GM23338 (cell line): ENCODE data around the gene CENPP. TPM values are rescaled to one million over a fixed set of nuclear protein-coding genes. Genes with fewer than 3 reads are reported as not detected.

Source experiments
- ATAC-seq: fragments of 200-7000 bp; cut with Tn5 transposase; 3 replicates; pipeline ENCODE4 v1.9.1; 2020
- DNase-seq: peaks from one replicate; pipeline ENCODE4 v3.0.0-alpha.2; 2015; ENCODE audit warnings: low spot score
- H2AFZ ChIP-seq: fragments of 200-600 bp; sonication (generic); 2 replicates; pipeline ENCODE4 v1.8.0; 2016; ENCODE audit warnings: antibody characterized with exemption, mild to moderate bottlenecking, moderate library complexity
- H3F3A ChIP-seq: fragments of 200-600 bp; sonication (generic); replicated peaks from 2 replicates; pipeline ENCODE4 v1.8.0; 2017; ENCODE audit warnings: antibody characterized with exemption, mixed run types, low read depth
- H3K27ac ChIP-seq: fragments of 200-600 bp; sonication (generic); 2 replicates; pipeline ENCODE4 v1.6.1; 2016; ENCODE audit warnings: low read depth
- H3K27me3 ChIP-seq: fragments of 200-600 bp; sonication (generic); 2 replicates; pipeline ENCODE4 v1.8.0; 2016; ENCODE audit warnings: mild to moderate bottlenecking, mixed run types, moderate library complexity; ENCODE audit not compliant: insufficient read depth
- H3K36me3 ChIP-seq: fragments of 200-600 bp; sonication (generic); 2 replicates; pipeline ENCODE4 v1.8.0; 2016; ENCODE audit warnings: mild to moderate bottlenecking; ENCODE audit not compliant: insufficient read depth
- H3K4me1 ChIP-seq: fragments of 200-600 bp; sonication (generic); 2 replicates; pipeline ENCODE4 v1.8.0; 2016; ENCODE audit warnings: mild to moderate bottlenecking, moderate library complexity; ENCODE audit not compliant: insufficient read depth
- H3K4me2 ChIP-seq: fragments of 200-600 bp; sonication (generic); 2 replicates; pipeline ENCODE4 v1.7.1; 2017; ENCODE audit warnings: mixed run types
- H3K4me3 ChIP-seq: fragments of 200-600 bp; sonication (generic); 2 replicates; pipeline ENCODE4 v1.6.1; 2016; ENCODE audit warnings: mixed run types
- H3K79me2 ChIP-seq: fragments of 200-600 bp; sonication (generic); replicated peaks from 2 replicates; pipeline ENCODE4 v1.8.0; 2017; ENCODE audit warnings: mild to moderate bottlenecking; ENCODE audit not compliant: insufficient read depth
- H3K9me2 ChIP-seq: fragments of 200-600 bp; sonication (generic); 2 replicates; pipeline ENCODE4 v1.8.0; 2017; ENCODE audit not compliant: insufficient read depth
- H4K20me1 ChIP-seq: fragments of 200-600 bp; sonication (generic); replicated peaks from 2 replicates; pipeline ENCODE4 v1.8.0; 2017; ENCODE audit warnings: mild to moderate bottlenecking; ENCODE audit not compliant: insufficient read depth
- H3K27ac Mint-ChIP-seq: 2 replicates; pipeline ENCODE4 v1.8.0; 2020; ENCODE audit warnings: inconsistent platforms, mild to moderate bottlenecking, moderate library complexity, mixed read lengths
- H3K27me3 Mint-ChIP-seq: 3 replicates; pipeline ENCODE4 v1.8.0; 2022; ENCODE audit warnings: low read depth, mild to moderate bottlenecking, moderate library complexity, mixed read lengths, inconsistent platforms; ENCODE audit not compliant: insufficient read depth, poor library complexity
- H3K36me3 Mint-ChIP-seq: 3 replicates; pipeline ENCODE4 v1.8.0; 2021; ENCODE audit warnings: low read depth, mild to moderate bottlenecking, inconsistent platforms, moderate library complexity, mixed read lengths
- H3K4me1 Mint-ChIP-seq: 3 replicates; pipeline ENCODE4 v1.8.0; 2020; ENCODE audit warnings: mild to moderate bottlenecking, inconsistent platforms, mixed read lengths
- H3K4me3 Mint-ChIP-seq: 3 replicates; pipeline ENCODE4 v1.8.0; 2021; ENCODE audit warnings: moderate library complexity, mild to moderate bottlenecking, inconsistent platforms, mixed read lengths
- H3K9me3 Mint-ChIP-seq: 3 replicates; pipeline ENCODE4 v1.8.0; 2020; ENCODE audit warnings: moderate library complexity, mild to moderate bottlenecking, inconsistent platforms, mixed read lengths
- EZH2phosphoT487 ChIP-seq: fragments of 200-600 bp; sonication (generic); IDR thresholded peaks from one replicate; pipeline ENCODE4 v1.8.1; 2018; ENCODE audit warnings: antibody characterized with exemption; ENCODE audit not compliant: unreplicated experiment
- STAT1 ChIP-seq: IDR thresholded peaks from one replicate; pipeline ENCODE4 v1.6.1; 2016; ENCODE audit warnings: antibody characterized with exemption; ENCODE audit not compliant: unreplicated experiment
- ZNF331 ChIP-seq: fragments of 250-450 bp; sonication (Bioruptor Pico); IDR thresholded peaks from 2 replicates; pipeline ENCODE4 v1.5.0; 2020; ENCODE audit warnings: low read depth, mild to moderate bottlenecking, moderate library complexity
- polyA plus RNA-seq: library from polyadenylated mRNA; unstranded; fragments of >200 nt; fragmentation: Nextera tagmentation; extraction: Ambion mirVana; gene quantifications from 2 replicates; pipeline ENCODE4 v1.2.1, GENCODE V29; 2016
- total RNA-seq: library from RNA; depleted of rRNA; stranded (reverse); fragments of >200 nt; shearing (Covaris generic); gene quantifications from 2 replicates; pipeline ENCODE4 v1.2.3, GENCODE V29; 2014
- TF ChIP-seq, protein P1 (sequence below): fragments of 250-450 bp; sonication (Bioruptor Pico); IDR thresholded peaks from 2 replicates; pipeline ENCODE4 v1.5.0; 2020; ENCODE audit warnings: mild to moderate bottlenecking, moderate library complexity
- TF ChIP-seq, protein P2 (sequence below), 2 experiments: fragments of 200-600 bp in 1 of 2; sonication (generic) in 1 of 2; conservative IDR thresholded peaks; 2 replicates each; pipeline versions ENCODE4 v1.5.1 to v1.6.1; 2016 to 2017; ENCODE audit warnings: antibody characterized with exemption in 2 of 2, low read depth in 2 of 2, mild to moderate bottlenecking in 2 of 2, moderate library complexity in 1 of 2
- TF ChIP-seq, protein P3 (sequence below): IDR thresholded peaks from 2 replicates; pipeline ENCODE4 v1.6.1; 2016; ENCODE audit warnings: antibody characterized with exemption

The CENPP gene
- total and polyA plus RNA-seq, 2 experiments from 2014 or later, result 11.0 to 12.6 TPM

DNA sequence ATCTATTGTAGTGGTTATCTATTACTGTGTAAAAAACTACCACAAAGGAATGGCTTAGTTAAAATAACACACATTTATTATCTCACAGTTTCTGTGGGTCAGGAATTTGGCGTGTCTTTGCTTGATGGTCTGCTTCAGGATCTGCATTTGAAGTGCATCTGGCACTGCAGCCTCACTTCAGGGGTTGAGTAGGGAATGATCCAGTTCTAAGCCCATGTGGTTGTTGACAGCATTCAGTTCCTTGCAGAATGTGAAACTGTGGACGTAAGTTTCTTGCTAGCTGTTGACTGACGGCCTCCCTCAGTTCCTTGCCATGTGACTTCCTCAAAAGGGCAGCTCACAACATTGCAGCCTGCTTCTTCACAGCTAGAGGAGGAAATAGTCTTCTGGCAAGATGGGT, 80.7 kb downstream of the CENPP start (continued):
- TF ChIP-seq, protein P1, sequence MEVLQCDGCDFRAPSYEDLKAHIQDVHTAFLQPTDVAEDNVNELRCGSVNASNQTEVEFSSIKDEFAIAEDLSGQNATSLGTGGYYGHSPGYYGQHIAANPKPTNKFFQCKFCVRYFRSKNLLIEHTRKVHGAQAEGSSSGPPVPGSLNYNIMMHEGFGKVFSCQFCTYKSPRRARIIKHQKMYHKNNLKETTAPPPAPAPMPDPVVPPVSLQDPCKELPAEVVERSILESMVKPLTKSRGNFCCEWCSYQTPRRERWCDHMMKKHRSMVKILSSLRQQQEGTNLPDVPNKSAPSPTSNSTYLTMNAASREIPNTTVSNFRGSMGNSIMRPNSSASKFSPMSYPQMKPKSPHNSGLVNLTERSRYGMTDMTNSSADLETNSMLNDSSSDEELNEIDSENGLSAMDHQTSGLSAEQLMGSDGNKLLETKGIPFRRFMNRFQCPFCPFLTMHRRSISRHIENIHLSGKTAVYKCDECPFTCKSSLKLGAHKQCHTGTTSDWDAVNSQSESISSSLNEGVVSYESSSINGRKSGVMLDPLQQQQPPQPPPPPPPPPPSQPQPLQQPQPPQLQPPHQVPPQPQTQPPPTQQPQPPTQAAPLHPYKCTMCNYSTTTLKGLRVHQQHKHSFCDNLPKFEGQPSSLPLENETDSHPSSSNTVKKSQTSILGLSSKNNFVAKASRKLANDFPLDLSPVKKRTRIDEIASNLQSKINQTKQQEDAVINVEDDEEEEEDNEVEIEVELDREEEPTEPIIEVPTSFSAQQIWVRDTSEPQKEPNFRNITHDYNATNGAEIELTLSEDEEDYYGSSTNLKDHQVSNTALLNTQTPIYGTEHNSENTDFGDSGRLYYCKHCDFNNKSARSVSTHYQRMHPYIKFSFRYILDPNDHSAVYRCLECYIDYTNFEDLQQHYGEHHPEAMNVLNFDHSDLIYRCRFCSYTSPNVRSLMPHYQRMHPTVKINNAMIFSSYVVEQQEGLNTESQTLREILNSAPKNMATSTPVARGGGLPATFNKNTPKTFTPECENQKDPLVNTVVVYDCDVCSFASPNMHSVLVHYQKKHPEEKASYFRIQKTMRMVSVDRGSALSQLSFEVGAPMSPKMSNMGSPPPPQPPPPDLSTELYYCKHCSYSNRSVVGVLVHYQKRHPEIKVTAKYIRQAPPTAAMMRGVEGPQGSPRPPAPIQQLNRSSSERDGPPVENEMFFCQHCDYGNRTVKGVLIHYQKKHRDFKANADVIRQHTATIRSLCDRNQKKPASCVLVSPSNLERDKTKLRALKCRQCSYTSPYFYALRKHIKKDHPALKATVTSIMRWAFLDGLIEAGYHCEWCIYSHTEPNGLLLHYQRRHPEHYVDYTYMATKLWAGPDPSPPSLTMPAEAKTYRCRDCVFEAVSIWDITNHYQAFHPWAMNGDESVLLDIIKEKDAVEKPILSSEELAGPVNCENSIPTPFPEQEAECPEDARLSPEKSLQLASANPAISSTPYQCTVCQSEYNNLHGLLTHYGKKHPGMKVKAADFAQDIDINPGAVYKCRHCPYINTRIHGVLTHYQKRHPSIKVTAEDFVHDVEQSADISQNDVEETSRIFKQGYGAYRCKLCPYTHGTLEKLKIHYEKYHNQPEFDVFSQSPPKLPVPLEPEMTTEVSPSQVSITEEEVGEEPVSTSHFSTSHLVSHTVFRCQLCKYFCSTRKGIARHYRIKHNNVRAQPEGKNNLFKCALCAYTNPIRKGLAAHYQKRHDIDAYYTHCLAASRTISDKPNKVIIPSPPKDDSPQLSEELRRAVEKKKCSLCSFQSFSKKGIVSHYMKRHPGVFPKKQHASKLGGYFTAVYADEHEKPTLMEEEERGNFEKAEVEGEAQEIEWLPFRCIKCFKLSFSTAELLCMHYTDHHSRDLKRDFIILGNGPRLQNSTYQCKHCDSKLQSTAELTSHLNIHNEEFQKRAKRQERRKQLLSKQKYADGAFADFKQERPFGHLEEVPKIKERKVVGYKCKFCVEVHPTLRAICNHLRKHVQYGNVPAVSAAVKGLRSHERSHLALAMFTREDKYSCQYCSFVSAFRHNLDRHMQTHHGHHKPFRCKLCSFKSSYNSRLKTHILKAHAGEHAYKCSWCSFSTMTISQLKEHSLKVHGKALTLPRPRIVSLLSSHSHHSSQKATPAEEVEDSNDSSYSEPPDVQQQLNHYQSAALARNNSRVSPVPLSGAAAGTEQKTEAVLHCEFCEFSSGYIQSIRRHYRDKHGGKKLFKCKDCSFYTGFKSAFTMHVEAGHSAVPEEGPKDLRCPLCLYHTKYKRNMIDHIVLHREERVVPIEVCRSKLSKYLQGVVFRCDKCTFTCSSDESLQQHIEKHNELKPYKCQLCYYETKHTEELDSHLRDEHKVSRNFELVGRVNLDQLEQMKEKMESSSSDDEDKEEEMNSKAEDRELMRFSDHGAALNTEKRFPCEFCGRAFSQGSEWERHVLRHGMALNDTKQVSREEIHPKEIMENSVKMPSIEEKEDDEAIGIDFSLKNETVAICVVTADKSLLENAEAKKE (CRISPR knock-in tag), result no peak
- no peak for TF ChIP-seq EZH2phosphoT487

DNA sequence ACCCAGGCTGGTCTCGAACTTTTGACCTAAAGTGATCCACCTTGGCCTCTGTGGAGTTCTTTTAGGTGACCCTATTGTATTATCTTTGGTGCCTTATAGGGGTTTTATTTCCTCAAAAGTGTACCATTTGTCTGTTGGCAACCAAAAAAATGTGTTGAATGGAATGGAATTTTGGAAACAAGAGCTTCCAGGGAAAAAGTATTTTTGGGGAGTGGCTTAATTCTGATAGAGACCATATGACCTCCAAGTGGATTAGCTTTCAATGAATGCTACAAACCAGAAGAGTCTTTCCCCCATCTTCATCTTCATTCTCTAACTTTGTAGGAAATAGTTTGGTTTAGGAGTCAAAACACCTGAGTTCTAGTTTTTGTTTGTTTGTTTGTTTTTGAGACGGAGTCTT, 82.1 kb downstream of the CENPP start:
- H2AFZ ChIP-seq, result no peak overlapping the region
- H3K27me3 Mint-ChIP-seq, result no peaks in the 10 kb centered on the region

More for the DNA sequence above, 82.1 kb downstream of the CENPP start:
- Histone ChIP-seq H3K36me3 (no peaks in the 10 kb centered on the region), H3K4me1 (no peaks in the 10 kb centered on the region), H3K4me2 (no peak overlapping the region), H3K27ac (no peak overlapping the region), H3K9me2 (no peaks in the 10 kb centered on the region), H3K79me2 (no peaks in the 10 kb centered on the region), H3F3A (no peaks in the 10 kb centered on the region), H3K27me3 (no peaks in the 10 kb centered on the region), H4K20me1 (no peaks in the 10 kb centered on the region), H3K4me3 (no peak overlapping the region)
- Mint-ChIP-seq H3K4me1 (no peaks in the 10 kb centered on the region; the same call in 2 of the 3 replicates), H3K4me3 (no peak overlapping the region), H3K9me3 (no peaks in the 10 kb centered on the region), H3K27ac (no peak overlapping the region), H3K36me3 (no peaks in the 10 kb centered on the region)
- DNase-seq (no peak), ATAC-seq (no peak)
- TF ChIP-seq, protein P2, sequence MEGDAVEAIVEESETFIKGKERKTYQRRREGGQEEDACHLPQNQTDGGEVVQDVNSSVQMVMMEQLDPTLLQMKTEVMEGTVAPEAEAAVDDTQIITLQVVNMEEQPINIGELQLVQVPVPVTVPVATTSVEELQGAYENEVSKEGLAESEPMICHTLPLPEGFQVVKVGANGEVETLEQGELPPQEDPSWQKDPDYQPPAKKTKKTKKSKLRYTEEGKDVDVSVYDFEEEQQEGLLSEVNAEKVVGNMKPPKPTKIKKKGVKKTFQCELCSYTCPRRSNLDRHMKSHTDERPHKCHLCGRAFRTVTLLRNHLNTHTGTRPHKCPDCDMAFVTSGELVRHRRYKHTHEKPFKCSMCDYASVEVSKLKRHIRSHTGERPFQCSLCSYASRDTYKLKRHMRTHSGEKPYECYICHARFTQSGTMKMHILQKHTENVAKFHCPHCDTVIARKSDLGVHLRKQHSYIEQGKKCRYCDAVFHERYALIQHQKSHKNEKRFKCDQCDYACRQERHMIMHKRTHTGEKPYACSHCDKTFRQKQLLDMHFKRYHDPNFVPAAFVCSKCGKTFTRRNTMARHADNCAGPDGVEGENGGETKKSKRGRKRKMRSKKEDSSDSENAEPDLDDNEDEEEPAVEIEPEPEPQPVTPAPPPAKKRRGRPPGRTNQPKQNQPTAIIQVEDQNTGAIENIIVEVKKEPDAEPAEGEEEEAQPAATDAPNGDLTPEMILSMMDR (conservative IDR thresholded peaks at IDR 0.05; ENCODE audit: low read depth in 2 of 2), result no peak
- TF ChIP-seq STAT1, result no peak
- no peak for TF ChIP-seq ZNF331 (CRISPR knock-in tag)
- TF ChIP-seq, protein P3, sequence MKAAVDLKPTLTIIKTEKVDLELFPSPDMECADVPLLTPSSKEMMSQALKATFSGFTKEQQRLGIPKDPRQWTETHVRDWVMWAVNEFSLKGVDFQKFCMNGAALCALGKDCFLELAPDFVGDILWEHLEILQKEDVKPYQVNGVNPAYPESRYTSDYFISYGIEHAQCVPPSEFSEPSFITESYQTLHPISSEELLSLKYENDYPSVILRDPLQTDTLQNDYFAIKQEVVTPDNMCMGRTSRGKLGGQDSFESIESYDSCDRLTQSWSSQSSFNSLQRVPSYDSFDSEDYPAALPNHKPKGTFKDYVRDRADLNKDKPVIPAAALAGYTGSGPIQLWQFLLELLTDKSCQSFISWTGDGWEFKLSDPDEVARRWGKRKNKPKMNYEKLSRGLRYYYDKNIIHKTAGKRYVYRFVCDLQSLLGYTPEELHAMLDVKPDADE, result no peak
